NOMO-1 treated with dmso at 0.1 percent for 144 hours (cell line): ENCODE data around the gene MED14.

Experiments
- DNase-seq: peaks from one replicate; lab custom pipeline; 2025; ENCODE audit not compliant: unreplicated experiment; lab: John Stamatoyannopoulos, UW

The MED14 gene

GRCh38 chrX:40615976-40616375, 119.4 kb downstream of the MED14 start:
- no peak for DNase-seq

- no peak for DNase-seq
Observed at GRCh38 chrX:40612511-40612910, 122.8 kb downstream of the MED14 start.

- DNase-seq, result no peak
Observed at GRCh38 chrX:40607381-40607780, 128.0 kb downstream of the MED14 start.

GRCh38 chrX:40603446-40603845, 131.9 kb downstream of the MED14 start:
- no peak for DNase-seq
